ENCODE measurements around the gene SETD9.

The SETD9 gene

GRCh38 chr5:56909294-56910209, at the start of gene SETD9:
Gene SETD9 (plus strand): TSS chr5:56909596. CDS start chr5:56909646, 50 bp downstream.
- DNase-seq: peak; percentile 95

GRCh38 chr5:56861893-56862485, 47.4 kb upstream of the SETD9 start:
- DNase-seq: no peak

- DNase-seq: no peak
Observed at GRCh38 chr5:56862909-56863308, 46.5 kb upstream of the SETD9 start.

GRCh38 chr5:56871777-56872176, 37.6 kb upstream of the SETD9 start:
- no peak for DNase-seq

GRCh38 chr5:56873056-56873455, 36.3 kb upstream of the SETD9 start:
- DNase-seq: no peak

- no peak for DNase-seq
Observed at GRCh38 chr5:56876327-56876726, 33.1 kb upstream of the SETD9 start.

GRCh38 chr5:56881571-56881970, 27.8 kb upstream of the SETD9 start:
- no peak for DNase-seq

GRCh38 chr5:56893251-56893951, 16.0 kb upstream of the SETD9 start:
- DNase-seq: no peak

- no peak for DNase-seq
Observed at GRCh38 chr5:56896763-56897162, 12.6 kb upstream of the SETD9 start.

GRCh38 chr5:56898213-56898612, 11.2 kb upstream of the SETD9 start:
- no peak for DNase-seq

- no peak for DNase-seq
Observed at GRCh38 chr5:56900395-56900794, 9.0 kb upstream of the SETD9 start.

GRCh38 chr5:56900858-56901578, 8.4 kb upstream of the SETD9 start:
- peak; percentile 9 for DNase-seq

- DNase-seq: peak; percentile 38
Observed at GRCh38 chr5:56908942-56909293, 478 bp upstream of the SETD9 start.

- DNase-seq: peak; percentile 54
Observed at GRCh38 chr5:56910210-56910965, 992 bp downstream of the SETD9 start.

GRCh38 chr5:56913766-56914165, 4.4 kb downstream of the SETD9 start:
- DNase-seq: no peak

GRCh38 chr5:56914678-56915077, 5.3 kb downstream of the SETD9 start:
- no peak for DNase-seq

- no peak for DNase-seq
Observed at GRCh38 chr5:56917534-56917933, 8.1 kb downstream of the SETD9 start.

GRCh38 chr5:56918054-56918453, 8.7 kb downstream of the SETD9 start:
- no peak for DNase-seq

GRCh38 chr5:56919942-56920662, 10.7 kb downstream of the SETD9 start:
- DNase-seq: no peak

GRCh38 chr5:56922922-56923321, 13.5 kb downstream of the SETD9 start:
- no peak for DNase-seq

- DNase-seq: no peak
Observed at GRCh38 chr5:56934325-56934724, 24.9 kb downstream of the SETD9 start.

- no peak for DNase-seq
Observed at GRCh38 chr5:56938858-56939257, 29.5 kb downstream of the SETD9 start.
